ENCODE measurements around the gene CLEC2L. TPM values are rescaled to one million over a fixed set of nuclear protein-coding genes. Genes with fewer than 3 reads are reported as not detected.

The CLEC2L gene
- total and polyA plus RNA-seq, 2 of the 13 experiments (the other 11 are each of a cell fraction or from before 2014, with no cell fraction given) = 0.20 to 0.25 TPM

DNA sequence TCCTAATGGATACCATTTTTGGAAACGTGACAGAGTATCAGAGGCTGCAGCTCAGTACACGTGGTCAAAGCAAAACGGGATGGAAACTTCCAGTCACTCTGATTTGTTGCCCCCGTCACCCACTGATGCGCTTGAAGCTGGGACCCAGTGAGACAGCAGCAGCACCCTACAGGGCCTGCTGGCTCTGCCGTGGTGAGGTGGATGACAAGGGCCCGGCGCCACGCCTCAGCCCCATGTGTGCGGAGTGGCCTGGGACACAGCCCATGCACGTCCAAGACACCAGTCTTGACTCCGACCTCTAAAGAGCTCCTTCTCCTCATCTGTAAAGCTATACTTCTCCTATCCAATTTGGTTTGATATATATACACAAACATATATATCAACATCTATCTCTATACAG, 39.0 kb downstream of the CLEC2L start (continued):
- TF ChIP-seq ZBTB40 (IDR thresholded peaks at IDR 0.05) = no peak
- TF ChIP-seq ZBTB40 (CRISPR knock-in tag; IDR thresholded peaks at IDR 0.05) = no peak
- TF ChIP-seq SRSF4 (IDR thresholded peaks at IDR 0.05; ENCODE audit: low read depth, low read length, poor library complexity, severe bottlenecking) = no peak
- no peak for TF ChIP-seq NAIF1 (CRISPR knock-in tag; IDR thresholded peaks at IDR 0.05; ENCODE audit: borderline replicate concordance)
- TF ChIP-seq, protein P1, sequence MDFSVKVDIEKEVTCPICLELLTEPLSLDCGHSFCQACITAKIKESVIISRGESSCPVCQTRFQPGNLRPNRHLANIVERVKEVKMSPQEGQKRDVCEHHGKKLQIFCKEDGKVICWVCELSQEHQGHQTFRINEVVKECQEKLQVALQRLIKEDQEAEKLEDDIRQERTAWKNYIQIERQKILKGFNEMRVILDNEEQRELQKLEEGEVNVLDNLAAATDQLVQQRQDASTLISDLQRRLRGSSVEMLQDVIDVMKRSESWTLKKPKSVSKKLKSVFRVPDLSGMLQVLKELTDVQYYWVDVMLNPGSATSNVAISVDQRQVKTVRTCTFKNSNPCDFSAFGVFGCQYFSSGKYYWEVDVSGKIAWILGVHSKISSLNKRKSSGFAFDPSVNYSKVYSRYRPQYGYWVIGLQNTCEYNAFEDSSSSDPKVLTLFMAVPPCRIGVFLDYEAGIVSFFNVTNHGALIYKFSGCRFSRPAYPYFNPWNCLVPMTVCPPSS (IDR thresholded peaks at IDR 0.05) = no peak

Measured in HepG2 (cell line).